B cell (primary cell): ENCODE results near the gene APOBEC3C.
A peak's percentile ranks its signal among the peaks of the same experiment; 100 is the strongest.

ENCODE experiments used
- CTCF ChIP-seq: fragments of 200-600 bp; IDR thresholded peaks from one replicate; pipeline ENCODE4 v1.8.0; 2022; ENCODE audit warnings: antibody characterized with exemption, mild to moderate bottlenecking
- EZH2 ChIP-seq: IDR thresholded peaks from 2 replicates; pipeline ENCODE4 v1.6.1; 2012; ENCODE audit warnings: borderline replicate concordance, low read depth, mild to moderate bottlenecking, moderate library complexity, low read length; ENCODE audit not compliant: insufficient read depth, poor library complexity, severe bottlenecking

DNA sequence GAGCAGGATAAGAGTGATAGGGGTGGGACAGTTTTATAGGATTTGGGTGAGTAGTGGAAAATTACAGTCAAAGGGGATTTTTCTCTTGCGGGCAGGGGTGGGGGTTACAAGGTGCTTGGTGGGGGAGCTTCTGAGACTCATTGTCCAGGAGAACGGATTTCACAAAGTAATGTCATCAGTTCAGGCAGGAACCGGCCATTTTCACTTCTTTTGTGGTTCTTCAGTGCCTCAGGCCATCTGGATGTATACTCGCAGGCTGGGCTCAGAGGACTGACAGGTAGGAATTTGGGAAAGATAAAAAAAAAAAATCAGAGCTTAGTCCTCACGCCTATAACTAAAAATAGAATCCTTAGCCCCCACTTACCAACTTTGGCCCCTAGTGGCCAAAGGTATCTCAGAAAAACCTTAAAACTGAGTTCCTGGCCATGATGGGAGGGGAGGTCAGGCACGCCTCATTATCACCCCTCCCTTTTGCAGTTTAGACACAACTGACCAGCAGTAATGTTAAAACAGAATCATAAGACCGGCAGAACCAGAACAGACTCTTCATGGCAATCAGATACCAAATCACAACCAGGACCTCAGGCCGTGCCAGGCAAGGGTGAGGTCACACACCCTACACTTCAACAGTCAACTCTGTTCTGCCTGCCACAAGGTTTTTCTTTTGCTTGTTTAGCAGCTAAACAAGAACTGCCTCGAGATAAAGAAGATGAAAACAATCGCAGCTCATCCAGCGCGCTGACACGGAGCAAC is 54.2 kb downstream of the APOBEC3C start:
- TF ChIP-seq EZH2 (no peak), CTCF (peak; percentile 54)
